Measurements from ENCODE around the gene AQP12A. TPM values are rescaled to one million over a fixed set of nuclear protein-coding genes. Genes with fewer than 3 reads are reported as not detected.
"Not testable (repeated sequence)": the region's sequence is repeated elsewhere in the genome, so short reads cannot be mapped to it uniquely, and the experiment has no call there.

The AQP12A gene
- total and polyA plus RNA-seq, 8 donors, result not detected

- intact Hi-C loops (cut with DNase I; ENCODE audit: low total_unique reads), result no loop called here
- DNase-seq, result no peak
- Histone ChIP-seq H3K36me3 (no peaks in the 10 kb centered on the region), H3K4me3 (no peak overlapping the region), H3K4me1 (peaks cover 0 to 8% (median 3%) of the 10 kb centered on the region in 4 donors), H3K9me3 (no peaks in the 10 kb centered on the region), H3K27me3 (peaks cover 11 to 47% (median 26%) of the 10 kb centered on the region in 3 donors), H3K27ac (no peak overlapping the region)
- 36 to 69% (median 54%) methylated on average over 22 to 46 of the region's 46 CpGs for WGBS, 5 donors
- TF ChIP-seq POLR2A (IDR thresholded peaks at IDR 0.05) (no peak), POLR2AphosphoS5 (IDR thresholded peaks at IDR 0.05) (no peak), EP300 (IDR thresholded peaks at IDR 0.05) (no peak), CTCF (IDR thresholded peaks at IDR 0.05) (no peak)
Observed at GRCh38 chr2:240672076-240672700, 19.5 kb upstream of the AQP12A start.

GRCh38 chr2:240672701-240673190 lies 18.9 kb upstream of the AQP12A start:
- no peaks in the 10 kb centered on the region for H3K36me3 ChIP-seq
- TF ChIP-seq EP300 (IDR thresholded peaks at IDR 0.05) (no peak), CTCF (IDR thresholded peaks at IDR 0.05) (no peak), POLR2AphosphoS5 (IDR thresholded peaks at IDR 0.05) (no peak), POLR2A (IDR thresholded peaks at IDR 0.05) (no peak)
- no peaks in the 10 kb centered on the region for H3K9me3 ChIP-seq
- DNase-seq, result no peak
- intact Hi-C loops (cut with DNase I; ENCODE audit: low total_unique reads), result no loop called here
- no peak overlapping the region for H3K4me3 ChIP-seq
- H3K4me1 ChIP-seq, result peaks cover 0 to 8% (median 3%) of the 10 kb centered on the region in 4 donors
- H3K27me3 ChIP-seq, result peaks cover 11 to 47% (median 26%) of the 10 kb centered on the region in 3 donors
- WGBS, 5 donors, result 0 to 10% (median 6%) methylated on average over 1 to 54 of the region's 55 CpGs
- H3K27ac ChIP-seq, result no peak overlapping the region

GRCh38 chr2:240674461-240675184 lies 17.0 kb upstream of the AQP12A start:
- H3K4me1 ChIP-seq; H3K36me3 ChIP-seq; intact Hi-C loops (cut with DNase I; ENCODE audit: low total_unique reads); DNase-seq; H3K9me3 ChIP-seq; H3K27ac ChIP-seq; H3K4me3 ChIP-seq: not testable (repeated sequence)
- 24 to 31% (median 27%) methylated on average over 7 to 12 of the region's 16 CpGs for WGBS, 5 donors
- peaks cover 11 to 47% (median 26%) of the 10 kb centered on the region in 3 donors for H3K27me3 ChIP-seq

GRCh38 chr2:240675345-240675744 lies 16.3 kb upstream of the AQP12A start:
- no CpG with 5 or more reads among the region's 24 CpGs for WGBS, 5 donors
- H3K4me3 ChIP-seq; DNase-seq; H3K4me1 ChIP-seq; H3K36me3 ChIP-seq; H3K27ac ChIP-seq; H3K9me3 ChIP-seq; intact Hi-C loops (cut with DNase I; ENCODE audit: low total_unique reads): not testable (repeated sequence)
- peaks cover 11 to 44% (median 26%) of the 10 kb centered on the region in 3 donors for H3K27me3 ChIP-seq

GRCh38 chr2:240678043-240678442 lies 13.6 kb upstream of the AQP12A start:
- peaks cover 4 to 19% (median 6%) of the 10 kb centered on the region in 3 donors for H3K27me3 ChIP-seq
- H3K4me3 ChIP-seq; H3K9me3 ChIP-seq; H3K4me1 ChIP-seq; H3K36me3 ChIP-seq; H3K27ac ChIP-seq; intact Hi-C loops (cut with DNase I; ENCODE audit: low total_unique reads); DNase-seq: not testable (repeated sequence)
- WGBS, 5 donors, result 65 to 81% (median 80%) methylated on average over 2 to 6 of the region's 14 CpGs; no CpG with 5 or more reads in 1 of the 5 donors

GRCh38 chr2:240678909-240679308 lies 12.8 kb upstream of the AQP12A start:
- H3K36me3 ChIP-seq; DNase-seq; H3K27ac ChIP-seq; H3K4me1 ChIP-seq; H3K9me3 ChIP-seq; intact Hi-C loops (cut with DNase I; ENCODE audit: low total_unique reads); H3K27me3 ChIP-seq; H3K4me3 ChIP-seq: not testable (repeated sequence)
- no CpG with 5 or more reads among the region's 19 CpGs for WGBS, 5 donors

GRCh38 chr2:240680185-240680584 lies 11.5 kb upstream of the AQP12A start:
- H3K4me1 ChIP-seq; H3K27ac ChIP-seq; intact Hi-C loops (cut with DNase I; ENCODE audit: low total_unique reads); H3K9me3 ChIP-seq; H3K4me3 ChIP-seq; DNase-seq; H3K36me3 ChIP-seq; H3K27me3 ChIP-seq: not testable (repeated sequence)
- WGBS, 5 donors, result 0 to 73% (median 47%) methylated on average over 1 to 2 of the region's 11 CpGs; no CpG with 5 or more reads in 2 of the 5 donors

- H3K4me1 ChIP-seq; H3K4me3 ChIP-seq; H3K36me3 ChIP-seq; H3K27me3 ChIP-seq; intact Hi-C loops (cut with DNase I; ENCODE audit: low total_unique reads); H3K27ac ChIP-seq; H3K9me3 ChIP-seq: not testable (repeated sequence)
- 77 to 87% (median 84%) methylated on average over 9 to 34 of the region's 37 CpGs for WGBS, 5 donors
- peak in 1 of 2 donors; percentile 17 for DNase-seq
Observed at GRCh38 chr2:240682431-240683224, 9.0 kb upstream of the AQP12A start, which contains the start of gene AQP12B. Gene AQP12B, minus strand, starts transcription at chr2:240682885. Its CDS starts 48 bp downstream, at chr2:240682837.

All from stomach (tissue), 9 donors.